Fibroblast of the conjunctiva (primary cell): ENCODE measurements around the gene DLEC1.
"Not testable (repeated sequence)": the region's sequence is repeated elsewhere in the genome, so short reads cannot be mapped to it uniquely, and the experiment has no call there.

ENCODE experiments used
- DNase-seq: peaks from one replicate; pipeline ENCODE4 v3.0.0-alpha.2; 2010; ENCODE audit warnings: low read depth

The DLEC1 gene

DNA sequence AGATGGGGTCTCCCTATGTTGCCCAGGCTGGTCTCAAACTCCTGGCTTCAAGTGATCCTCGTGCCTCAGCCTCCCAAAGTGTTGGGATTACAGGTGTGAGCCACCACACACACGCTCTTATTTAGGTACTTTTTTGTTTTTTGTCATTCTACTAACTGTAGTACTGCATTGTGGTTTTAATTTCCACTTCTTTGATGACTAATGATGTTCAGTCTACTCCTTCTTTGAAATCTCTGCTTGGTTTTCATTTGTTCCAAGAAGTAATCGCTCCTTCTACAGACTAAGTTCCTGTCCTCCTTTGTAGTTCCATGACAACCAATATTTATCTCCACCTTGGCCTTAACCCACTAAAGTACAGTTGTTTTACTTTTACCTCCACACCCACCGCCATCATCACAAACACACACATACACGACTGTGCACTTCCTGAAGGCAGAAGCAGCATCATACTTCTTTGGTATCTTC lies 529 bp upstream of the DLEC1 start:
- no peak for DNase-seq

DNA sequence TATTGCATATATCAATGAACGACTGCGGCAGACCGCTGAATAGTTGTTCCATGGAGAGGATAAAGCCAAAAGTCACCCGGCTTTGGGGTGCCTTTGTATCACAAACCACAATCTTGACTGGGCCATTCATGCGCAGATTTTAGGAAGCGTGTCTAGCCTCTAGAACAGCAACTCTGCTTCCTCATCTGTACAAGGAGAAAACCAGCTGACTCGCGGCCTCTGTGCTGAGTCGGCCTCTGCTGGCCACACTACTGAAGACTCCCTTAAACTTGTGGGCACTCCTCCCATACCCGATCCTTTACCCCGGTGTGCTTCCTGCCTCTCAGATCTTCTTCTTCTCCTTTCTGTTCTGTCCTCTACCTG lies 872 bp downstream of the DLEC1 start:
- DNase-seq, result no peak

DNA sequence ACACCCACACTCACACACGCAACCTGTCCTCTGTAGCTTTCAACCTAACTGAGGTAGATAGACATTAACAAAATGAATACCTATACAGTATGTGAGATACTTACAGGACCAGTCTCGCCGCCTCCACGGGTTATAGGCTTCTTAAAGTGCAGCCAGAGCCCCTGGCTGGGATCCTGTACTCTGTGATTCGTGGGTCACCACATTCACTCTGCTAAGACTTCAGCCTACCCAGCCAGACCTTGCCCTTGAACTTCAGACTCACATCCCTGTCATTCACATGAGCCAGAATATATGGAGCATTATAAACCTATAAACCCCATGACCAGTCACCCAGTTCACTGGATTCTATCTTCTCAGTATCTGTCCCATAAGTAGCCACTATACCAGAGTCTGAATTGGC lies 1.4 kb downstream of the DLEC1 start:
- no peak for DNase-seq

DNA sequence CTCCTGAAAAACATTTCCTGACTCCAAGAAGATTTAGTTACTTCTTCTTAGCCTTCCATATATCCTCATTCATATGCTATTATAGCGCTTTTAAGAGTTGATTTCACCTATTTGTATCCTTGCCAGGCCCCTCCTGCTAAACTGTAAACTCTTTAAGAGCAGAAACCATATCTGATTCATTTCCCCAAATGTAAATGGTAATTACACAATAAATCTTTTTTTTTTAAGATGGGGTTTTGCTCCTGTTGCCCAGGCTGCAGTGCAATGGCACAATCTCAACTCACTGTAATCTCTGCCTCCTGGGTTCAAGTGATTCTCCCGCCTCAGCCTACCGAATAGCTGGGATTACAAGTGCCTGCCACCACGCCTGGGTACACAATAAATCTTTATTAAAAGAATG lies 4.5 kb downstream of the DLEC1 start:
- DNase-seq, result no peak

DNA sequence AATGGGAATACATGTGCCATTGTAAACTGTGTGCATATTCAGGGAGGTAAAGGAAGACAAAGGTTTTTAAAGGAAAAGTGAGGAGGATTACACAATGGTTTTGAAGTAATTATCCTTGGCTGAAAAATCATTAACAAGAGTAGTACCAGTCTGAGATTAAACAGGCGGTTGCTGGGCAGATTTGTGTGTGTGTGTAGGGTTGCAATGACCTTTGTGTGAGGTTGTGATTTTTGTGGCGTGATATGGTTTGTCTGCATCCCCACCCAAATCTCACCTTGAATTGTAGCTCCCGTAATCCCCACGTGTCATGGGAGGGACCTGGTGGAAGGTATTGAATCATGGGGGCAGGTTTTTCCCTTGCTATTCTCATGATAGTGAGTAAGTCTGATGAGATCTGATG lies 7.0 kb downstream of the DLEC1 start:
- DNase-seq, result no peak

DNA sequence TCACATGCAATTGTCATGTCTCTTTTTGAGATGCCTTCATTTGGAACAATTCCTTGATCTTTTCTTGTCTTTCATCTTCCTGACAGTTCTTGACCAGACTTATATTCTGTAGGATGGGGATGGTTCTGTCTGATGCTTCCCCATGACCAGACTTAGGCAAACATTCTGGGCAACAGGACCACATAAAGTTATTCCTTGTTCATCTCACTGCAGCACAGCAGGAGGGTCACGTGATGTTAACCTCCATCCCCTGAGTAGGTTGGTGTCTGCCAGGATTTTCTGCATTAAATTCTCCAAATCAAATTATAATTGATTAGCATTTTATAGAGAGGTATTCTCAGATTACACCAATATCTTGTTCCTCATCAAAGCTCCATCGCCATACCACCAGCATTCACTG lies 7.8 kb downstream of the DLEC1 start:
- no peak for DNase-seq

DNA sequence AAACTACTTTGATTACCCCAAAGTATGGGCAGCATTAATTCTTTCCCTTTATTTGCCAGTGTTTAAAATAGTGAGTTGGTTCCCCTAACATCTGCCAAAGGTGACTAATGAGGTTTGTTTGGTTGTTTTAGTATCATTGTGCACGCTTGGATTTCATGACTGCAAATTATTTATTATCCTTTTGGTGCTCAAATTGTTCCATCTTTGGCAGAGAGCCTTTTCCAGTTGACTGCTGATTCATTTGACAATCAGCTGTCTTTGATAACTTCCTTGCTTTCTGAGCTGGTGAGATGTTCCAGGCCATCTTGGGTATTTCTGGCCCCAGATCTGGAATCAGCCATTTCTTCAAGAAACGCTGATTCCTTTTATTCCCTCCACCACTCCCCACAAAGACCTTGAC lies 8.9 kb downstream of the DLEC1 start:
- no peak for DNase-seq

DNA sequence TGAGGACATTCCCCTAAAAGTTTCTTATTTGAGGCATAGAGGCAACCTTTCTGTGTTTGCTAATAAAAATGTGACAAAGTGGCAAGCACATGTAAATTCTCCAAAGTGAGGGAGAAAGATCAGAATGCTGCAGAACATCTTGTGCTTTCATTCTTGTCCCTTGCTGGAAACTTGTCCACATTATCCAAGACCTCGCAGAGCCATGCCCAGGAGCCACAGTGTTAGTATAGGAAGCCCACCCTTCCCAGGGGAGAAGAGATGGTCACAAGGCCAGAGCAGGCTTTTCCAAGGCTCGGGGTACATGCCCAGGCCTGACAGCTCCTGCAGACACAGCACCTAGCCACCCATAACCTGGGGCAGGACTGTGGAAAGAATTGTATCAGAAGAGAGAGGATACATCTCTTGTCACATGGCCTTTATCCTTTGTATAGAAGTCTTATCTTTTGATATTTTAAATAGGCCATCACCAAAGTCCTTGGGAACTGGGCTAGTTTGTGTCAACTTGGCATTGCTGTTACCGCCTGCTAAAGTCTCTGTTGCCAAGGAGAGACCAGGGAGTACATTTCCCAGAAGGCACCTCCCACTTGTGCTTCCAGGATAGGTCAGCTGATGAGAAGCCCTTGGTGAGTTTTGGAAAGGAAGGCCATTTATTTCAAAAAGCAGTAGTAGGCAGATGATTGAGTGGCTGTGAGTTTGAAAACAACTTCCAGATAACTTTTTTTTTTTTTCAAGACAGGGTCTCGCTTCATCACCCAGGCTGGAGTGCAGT lies 10.5 kb downstream of the DLEC1 start:
- DNase-seq, result no peak

DNA sequence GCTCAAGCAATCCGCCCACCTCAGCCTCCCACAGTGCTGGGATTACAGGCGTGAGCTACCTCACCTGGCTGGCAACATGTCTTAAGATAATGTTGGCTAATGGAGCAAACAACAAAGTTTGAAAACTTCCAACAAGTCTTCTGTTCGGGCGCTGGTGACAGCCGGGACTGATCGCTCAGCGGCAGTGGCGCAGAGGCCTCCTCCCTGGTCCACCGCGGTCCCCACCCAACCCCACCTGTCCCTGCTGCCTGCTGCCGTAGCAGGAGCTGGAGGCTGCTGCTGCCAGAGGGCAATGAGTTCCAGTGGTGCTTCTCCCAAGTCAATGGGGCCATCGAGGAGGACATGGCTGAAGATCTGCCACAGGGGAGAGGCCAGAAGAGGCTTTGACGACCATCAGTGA lies 12.1 kb downstream of the DLEC1 start:
- no peak for DNase-seq

DNA sequence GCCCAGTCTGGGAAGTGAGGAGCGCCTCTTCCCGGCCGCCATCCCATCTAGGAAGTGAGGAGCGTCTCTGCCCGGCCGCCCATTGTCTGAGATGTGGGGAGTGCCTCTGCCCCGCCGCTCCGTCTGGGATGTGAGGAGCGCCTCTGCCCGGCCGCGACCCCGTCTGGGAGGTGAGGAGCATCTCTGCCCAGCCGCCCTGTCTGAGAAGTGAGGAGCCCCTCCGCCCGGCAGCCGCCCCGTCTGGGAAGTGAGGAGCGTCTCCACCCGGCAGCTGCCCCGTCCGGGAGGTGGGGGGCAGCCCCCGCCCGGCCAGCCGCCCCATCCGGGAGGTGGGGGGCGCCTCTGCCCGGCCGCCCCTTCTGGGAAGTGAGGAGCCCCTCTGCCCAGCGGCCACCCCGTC lies 14.3 kb downstream of the DLEC1 start:
- not testable (repeated sequence) for DNase-seq

DNA sequence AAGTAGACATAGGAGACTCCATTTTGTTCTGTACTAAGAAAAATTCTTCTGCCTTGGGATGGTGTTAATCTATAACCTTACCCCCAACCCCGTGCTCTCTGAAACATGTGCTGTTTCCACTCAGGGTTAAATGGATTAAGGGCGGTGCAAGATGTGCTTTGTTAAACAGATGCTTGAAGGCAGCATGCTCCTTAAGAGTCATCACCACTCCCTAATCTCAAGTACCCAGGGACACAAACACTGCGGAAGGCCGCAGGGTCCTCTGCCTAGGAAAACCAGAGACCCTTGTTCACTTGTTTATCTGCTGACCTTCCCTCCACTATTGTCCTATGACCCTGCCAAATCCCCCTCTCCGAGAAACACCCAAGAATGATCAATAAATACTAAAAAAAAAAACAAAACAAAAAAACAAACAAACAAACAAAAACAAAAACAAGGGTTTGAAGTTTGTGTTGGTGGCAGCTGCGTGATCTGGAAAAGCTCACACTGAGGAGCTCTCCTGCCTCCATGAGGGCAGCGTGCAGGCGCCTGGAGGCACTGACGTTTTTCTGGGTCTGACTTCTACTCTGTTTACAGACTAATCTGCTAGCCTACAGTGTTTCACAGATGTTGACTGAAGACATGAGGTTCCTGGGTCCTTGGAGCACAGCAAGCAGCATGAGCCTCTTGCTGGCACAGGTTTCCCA lies 14.9 kb downstream of the DLEC1 start:
- DNase-seq, result not testable (repeated sequence)

DNA sequence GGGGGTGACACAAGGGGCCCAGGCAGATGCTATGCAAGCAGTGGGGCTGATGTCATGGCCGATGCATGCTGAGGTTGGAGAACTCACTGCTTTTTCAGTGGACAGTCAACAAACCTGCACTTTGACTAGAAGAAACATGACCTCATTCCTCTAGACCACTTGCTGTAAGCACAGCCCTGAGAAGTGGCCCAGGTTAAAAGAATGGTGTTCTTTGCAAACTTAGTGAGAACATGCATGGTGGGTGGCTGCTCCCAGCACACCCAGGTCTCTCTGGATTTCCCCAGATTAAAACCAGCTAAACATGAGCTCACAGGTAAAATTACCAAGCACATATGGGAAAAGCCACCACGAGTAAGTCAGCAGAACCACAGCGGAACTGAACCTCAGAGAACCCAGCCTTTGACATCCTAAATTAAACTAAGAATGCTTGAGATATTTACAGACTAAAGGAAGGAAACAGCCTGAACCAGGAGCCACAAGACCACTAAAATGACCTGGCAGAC lies 15.5 kb downstream of the DLEC1 start:
- DNase-seq, result no peak

DNA sequence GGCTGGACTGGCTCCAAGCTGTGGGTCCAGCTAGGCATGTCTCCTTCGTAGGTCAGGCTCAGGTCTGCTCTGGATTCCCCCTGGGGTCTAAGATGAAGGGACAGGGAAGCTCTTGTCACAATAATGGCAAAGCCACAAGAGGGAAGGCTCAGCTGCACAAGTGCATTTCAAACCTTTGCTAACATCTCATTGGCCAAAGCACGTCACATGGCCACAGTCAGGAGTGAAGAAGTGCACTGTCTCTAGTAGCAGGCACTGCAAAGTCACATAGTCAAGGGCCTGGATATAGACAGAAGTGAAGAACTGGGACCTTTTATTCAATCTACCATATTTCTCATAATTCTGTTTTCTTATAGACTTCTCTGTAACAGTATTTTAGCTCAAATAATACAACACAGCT lies 20.1 kb downstream of the DLEC1 start:
- no peak for DNase-seq

DNA sequence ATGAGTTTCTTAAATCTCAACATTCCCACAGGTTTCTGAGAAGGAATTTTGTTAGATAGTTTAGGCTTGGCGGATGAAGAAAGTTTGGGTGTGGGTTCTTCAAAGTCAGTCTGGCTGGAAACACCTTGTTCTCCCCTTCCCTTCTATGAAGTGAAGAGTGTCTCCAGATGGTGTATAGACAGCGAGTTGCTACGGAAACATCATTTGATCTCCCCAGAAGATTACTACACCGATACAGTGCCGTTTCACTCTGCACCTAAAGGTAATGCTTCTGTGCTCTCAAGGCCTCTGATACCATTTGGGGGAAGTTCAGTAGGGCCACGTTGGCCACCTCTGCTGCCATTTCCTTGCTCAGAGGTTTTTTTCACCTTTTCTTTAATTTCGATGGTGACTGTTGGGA lies 20.6 kb downstream of the DLEC1 start:
- DNase-seq, result no peak

DNA sequence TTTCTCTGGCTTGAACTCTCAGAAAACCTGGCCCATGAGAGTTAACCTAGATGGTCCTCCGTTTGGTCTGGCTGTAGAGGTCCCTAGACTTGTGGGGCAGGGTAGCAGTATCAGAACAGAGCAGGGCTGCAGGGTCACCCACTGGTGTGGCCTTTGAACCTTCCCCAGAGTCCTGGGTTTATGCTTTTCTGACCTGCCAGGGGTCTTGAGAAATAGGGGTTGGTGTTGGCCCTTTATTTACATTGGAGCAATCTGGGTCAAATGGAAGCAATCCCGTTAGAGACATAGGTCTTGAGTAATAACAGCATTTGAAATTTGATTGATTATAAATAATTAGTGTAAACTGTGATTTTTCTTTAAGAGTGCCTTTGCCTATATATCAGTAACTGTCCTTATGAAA lies 23.8 kb downstream of the DLEC1 start:
- DNase-seq, result no peak

DNA sequence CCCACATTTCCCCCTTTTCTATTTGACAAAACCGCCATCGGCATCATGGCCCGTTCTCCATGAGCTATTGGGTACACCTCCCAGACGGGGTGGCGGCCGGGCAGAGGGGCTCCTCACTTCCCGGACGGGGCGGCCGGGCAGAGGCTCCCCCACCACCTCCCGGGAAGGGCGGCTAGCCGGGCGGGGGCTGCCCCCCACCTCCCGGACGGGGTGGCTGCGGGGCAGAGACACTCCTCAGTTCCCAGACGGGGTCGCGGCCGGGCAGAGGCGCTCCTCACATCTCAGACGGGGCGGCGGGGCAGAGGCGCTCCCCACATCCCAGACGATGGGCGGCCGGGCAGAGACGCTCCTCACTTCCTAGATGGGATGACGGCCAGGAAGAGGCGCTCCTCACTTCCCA lies 25.4 kb downstream of the DLEC1 start:
- not testable (repeated sequence) for DNase-seq

DNA sequence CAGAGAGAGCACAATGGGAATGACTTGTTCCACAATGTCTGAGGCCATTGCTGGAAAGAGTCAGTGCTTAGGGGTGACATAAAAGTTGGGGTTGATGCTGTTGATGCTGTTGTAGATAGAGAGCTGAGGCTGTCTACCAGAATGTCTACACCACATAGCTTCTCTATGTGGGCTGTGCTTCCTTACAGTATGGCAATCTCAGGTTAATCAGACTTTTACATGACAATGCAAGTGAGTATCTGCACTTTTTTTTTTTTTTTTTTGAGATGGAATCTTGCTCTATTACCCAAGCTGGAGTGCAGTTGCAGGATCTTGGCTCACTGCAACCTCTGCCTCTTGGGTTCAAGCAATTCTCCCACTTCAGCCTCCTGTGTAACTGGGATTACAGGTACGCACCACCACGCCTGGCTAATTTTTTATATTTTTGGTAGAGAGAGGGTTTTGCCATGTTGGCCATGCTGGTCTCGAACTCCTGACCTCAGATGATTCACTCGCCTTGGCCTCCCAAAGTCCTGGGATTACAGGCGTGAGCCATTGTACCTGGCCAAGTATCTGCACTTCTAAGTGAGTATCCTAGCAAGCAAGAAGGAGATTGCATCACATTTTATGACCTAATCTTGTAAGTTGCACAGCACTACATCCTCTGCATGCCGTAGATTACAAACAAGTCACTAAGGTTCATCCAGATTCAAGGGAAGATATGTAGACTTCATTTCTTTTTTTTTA lies 28.7 kb downstream of the DLEC1 start:
- no peak for DNase-seq

DNA sequence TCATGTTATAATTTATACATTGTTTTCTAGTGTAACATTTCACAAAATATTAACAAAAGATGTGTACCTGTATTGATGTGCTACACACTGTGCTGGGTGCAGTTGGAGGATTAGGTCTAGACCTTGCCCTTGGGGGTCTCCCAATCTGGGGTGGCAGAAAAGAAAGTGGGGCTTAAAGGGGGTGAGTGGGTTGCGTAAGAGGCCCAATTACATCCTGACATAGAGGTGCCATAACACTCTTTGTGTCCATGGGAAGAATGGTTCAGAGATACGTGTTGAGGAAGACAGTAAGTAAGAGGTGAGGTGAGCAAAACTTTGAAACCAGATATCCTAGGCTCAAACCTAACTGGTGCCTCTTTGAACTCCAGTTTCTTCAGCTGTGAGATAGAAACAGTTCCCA lies 31.0 kb downstream of the DLEC1 start:
- DNase-seq, result no peak

DNA sequence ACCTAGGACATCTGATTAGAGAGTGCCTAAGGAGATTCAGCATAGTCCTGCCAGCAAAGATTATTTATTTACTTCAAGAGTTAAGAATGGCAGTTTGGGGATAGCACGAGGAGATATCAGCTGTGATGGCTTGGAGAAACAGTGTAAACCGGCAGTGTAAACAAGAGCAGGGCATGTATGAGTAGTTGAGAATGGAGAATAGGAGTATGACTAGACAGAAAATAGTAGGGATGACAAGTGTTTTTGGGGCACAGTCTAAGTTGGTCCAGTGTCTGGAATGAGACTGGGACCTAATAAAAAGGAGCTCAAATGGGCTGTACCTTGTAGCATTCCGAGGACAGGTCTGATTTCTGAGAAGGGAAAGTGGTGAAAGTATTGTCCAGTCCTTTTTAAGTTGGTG lies 38.1 kb downstream of the DLEC1 start:
- DNase-seq, result not testable (repeated sequence)

DNA sequence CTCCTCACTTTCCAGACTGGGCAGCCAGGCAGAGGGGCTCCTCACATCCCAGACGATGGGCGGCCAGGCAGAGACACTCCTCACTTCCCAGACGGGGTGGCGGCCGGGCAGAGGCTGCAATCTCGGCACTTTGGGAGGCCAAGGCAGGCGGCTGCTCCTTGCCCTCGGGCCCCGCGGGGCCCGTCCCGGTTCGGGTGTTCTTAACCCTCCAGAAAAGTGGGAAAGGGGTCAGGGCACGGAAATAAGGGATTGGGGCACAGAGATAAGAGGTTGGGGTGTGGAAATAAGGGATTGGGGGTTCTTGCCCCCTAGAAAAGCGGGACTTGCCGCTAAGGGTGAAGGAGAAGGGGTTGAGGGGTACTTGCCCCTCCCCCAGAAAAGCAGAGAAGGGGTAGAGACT lies 43.3 kb downstream of the DLEC1 start:
- not testable (repeated sequence) for DNase-seq

DNA sequence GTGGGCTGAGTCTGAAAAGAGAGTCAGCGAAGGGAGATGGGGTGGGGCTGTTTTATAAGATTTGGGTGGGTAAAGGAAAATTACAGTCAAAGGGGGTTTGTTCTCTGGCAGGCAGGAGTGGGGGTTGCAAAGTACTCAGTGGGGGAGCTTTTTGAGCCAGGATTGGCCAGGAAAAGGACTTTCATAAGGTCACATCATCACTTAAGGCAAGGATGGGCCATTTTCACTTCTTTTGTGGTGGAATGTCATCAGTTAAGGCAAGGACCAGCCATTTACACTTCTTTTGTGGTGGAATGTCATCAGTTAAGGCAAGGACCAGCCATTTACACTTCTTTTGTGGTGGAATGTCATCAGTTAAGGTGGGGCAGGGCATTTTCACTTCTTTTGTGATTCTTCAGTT lies 44.2 kb downstream of the DLEC1 start:
- not testable (repeated sequence) for DNase-seq

DNA sequence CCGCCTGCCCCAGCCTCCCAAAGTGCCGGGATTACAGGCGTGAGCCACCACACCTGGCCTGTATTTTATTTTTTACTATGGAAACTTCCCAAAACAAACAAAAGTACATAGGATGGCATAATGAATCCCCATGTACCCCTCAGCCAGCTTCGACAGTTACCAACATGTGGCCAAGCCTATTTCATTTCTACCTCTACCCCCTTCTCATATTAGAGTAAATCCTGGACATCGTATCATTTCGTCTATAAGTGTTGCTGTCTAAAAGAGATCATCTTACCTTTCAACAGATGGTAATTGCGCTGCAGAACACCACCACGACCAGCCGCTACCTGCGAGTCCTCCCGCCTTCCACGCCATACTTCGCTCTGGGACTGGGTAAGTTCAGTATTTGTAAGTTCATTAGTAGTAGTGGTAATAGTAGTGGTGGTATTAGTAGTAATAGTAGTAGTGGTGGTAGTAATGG lies 44.9 kb downstream of the DLEC1 start:
- no peak for DNase-seq
